ENCODE data around the gene STAT2. TPM values are rescaled to one million over a fixed set of nuclear protein-coding genes. Genes with fewer than 3 reads are reported as not detected.

Gene STAT2
- polyA plus RNA-seq, 6 donors from 2014 or later = 119 to 150 (median 131) TPM

GRCh38 chr12:56307221-56307965 is 52.5 kb downstream of the STAT2 start:
- Mint-ChIP-seq H3K4me3 (no peak overlapping the region), H3K9me3 (no peaks in the 10 kb centered on the region), H3K36me3 (peaks cover 0 to 6% of the 10 kb centered on the region in 2 donors), H3K4me1 (peaks cover under 1 to 8% (median under 1%) of the 10 kb centered on the region in 3 donors), H3K27ac (peak overlapping the region in 1 of 6 donors; percentile 69), H3K27me3 (no peaks in the 10 kb centered on the region)
- DNase-seq (no peak), ATAC-seq (ENCODE audit: low read depth in 2 of 2) (no peak)

GRCh38 chr12:56304872-56305590 is 54.9 kb downstream of the STAT2 start:
- Mint-ChIP-seq H3K27ac (peak overlapping the region in 3 of 6 donors; percentile 68 to 94 (median 74)), H3K4me3 (no peak overlapping the region)

GRCh38 chr12:56304276-56304675 is 55.6 kb downstream of the STAT2 start:
- Mint-ChIP-seq H3K27ac (no peak overlapping the region), H3K9me3 (no peaks in the 10 kb centered on the region), H3K36me3 (no peaks in the 10 kb centered on the region), H3K4me3 (no peak overlapping the region), H3K27me3 (no peaks in the 10 kb centered on the region), H3K4me1 (peaks cover 19 to 35% (median 28%) of the 10 kb centered on the region in 3 donors)
- ATAC-seq (ENCODE audit: low read depth in 2 of 2) (no peak), DNase-seq (no peak)

More at GRCh38 chr12:56304872-56305590, 54.9 kb downstream of the STAT2 start:
- Mint-ChIP-seq H3K27me3 (no peaks in the 10 kb centered on the region), H3K4me1 (peaks cover 13 to 29% (median 20%) of the 10 kb centered on the region in 3 donors), H3K9me3 (no peaks in the 10 kb centered on the region), H3K36me3 (peaks cover 0 to 4% of the 10 kb centered on the region in 2 donors)
- DNase-seq (no peak), ATAC-seq (ENCODE audit: low read depth in 2 of 2) (no peak)

- Mint-ChIP-seq H3K4me1 (peaks cover 42 to 69% (median 60%) of the 10 kb centered on the region in 3 donors), H3K36me3 (no peaks in the 10 kb centered on the region), H3K27me3 (no peaks in the 10 kb centered on the region), H3K4me3 (peak overlapping the region; percentile 95 to 99 (median 97)), H3K27ac (peak overlapping the region; percentile 93 to 99 (median 97)), H3K9me3 (no peaks in the 10 kb centered on the region)
- ATAC-seq (ENCODE audit: low read depth in 2 of 2) = no peak
- no peak for DNase-seq
Observed at GRCh38 chr12:56300644-56301464, 59.1 kb downstream of the STAT2 start.

GRCh38 chr12:56299853-56300643 is 59.9 kb downstream of the STAT2 start, which contains the start of gene CS:
CS (minus strand) TSS chr12:56300330; CDS start chr12:56300201, 129 bp downstream.
- DNase-seq (peak; percentile 99), ATAC-seq (ENCODE audit: low read depth in 2 of 2) (peak; percentile 91 to 93)
- no peaks in the 10 kb centered on the region for H3K9me3 Mint-ChIP-seq
- H3K27ac Mint-ChIP-seq = peak within 1 kb of the TSS; percentile 93 to 99 (median 98)
- H3K4me1 Mint-ChIP-seq = peaks cover 42 to 69% (median 60%) of the 10 kb centered on the region in 3 donors
- no peaks in the 10 kb centered on the region for H3K27me3 Mint-ChIP-seq
- no peaks in the 10 kb centered on the region for H3K36me3 Mint-ChIP-seq
- peak within 1 kb of the TSS; percentile 95 to 99 (median 97) for H3K4me3 Mint-ChIP-seq

- Mint-ChIP-seq H3K4me3 (peak overlapping the region; percentile 95 to 99 (median 97)), H3K9me3 (no peaks in the 10 kb centered on the region), H3K4me1 (peaks cover 42 to 71% (median 60%) of the 10 kb centered on the region in 3 donors), H3K27me3 (no peaks in the 10 kb centered on the region), H3K36me3 (no peaks in the 10 kb centered on the region), H3K27ac (peak overlapping the region; percentile 92 to 99 (median 97))
- DNase-seq = no peak
- no peak for ATAC-seq (ENCODE audit: low read depth in 2 of 2)
Observed at GRCh38 chr12:56299308-56299852, 60.5 kb downstream of the STAT2 start.

GRCh38 chr12:56298828-56299227 is 61.1 kb downstream of the STAT2 start:
- no peaks in the 10 kb centered on the region for H3K27me3 Mint-ChIP-seq
- H3K4me3 Mint-ChIP-seq = peak overlapping the region; percentile 95 to 99 (median 97)
- no peak for DNase-seq
- H3K4me1 Mint-ChIP-seq = peaks cover 46 to 74% (median 60%) of the 10 kb centered on the region in 3 donors
- H3K9me3 Mint-ChIP-seq = no peaks in the 10 kb centered on the region
- no peaks in the 10 kb centered on the region for H3K36me3 Mint-ChIP-seq
- H3K27ac Mint-ChIP-seq = peak overlapping the region in 4 of 6 donors; percentile 92 to 98 (median 94)
- ATAC-seq (ENCODE audit: low read depth in 2 of 2) = no peak

GRCh38 chr12:56297400-56297799 is 62.5 kb downstream of the STAT2 start:
- H3K4me1 Mint-ChIP-seq = peaks cover 50 to 73% (median 60%) of the 10 kb centered on the region in 3 donors
- peak overlapping the region in 5 of 8 donors; percentile 25 to 65 (median 55) for H3K4me3 Mint-ChIP-seq
- no peaks in the 10 kb centered on the region for H3K9me3 Mint-ChIP-seq
- no peaks in the 10 kb centered on the region for H3K27me3 Mint-ChIP-seq
- H3K36me3 Mint-ChIP-seq = no peaks in the 10 kb centered on the region
- no peak for ATAC-seq (ENCODE audit: low read depth in 2 of 2)
- H3K27ac Mint-ChIP-seq = peak overlapping the region in 4 of 6 donors; percentile 23 to 80 (median 54)
- no peak for DNase-seq

- DNase-seq = no peak
- H3K9me3 Mint-ChIP-seq = no peaks in the 10 kb centered on the region
- ATAC-seq (ENCODE audit: low read depth in 2 of 2) = no peak
- peak overlapping the region in 4 of 8 donors; percentile 2 to 78 (median 32) for H3K4me3 Mint-ChIP-seq
- H3K36me3 Mint-ChIP-seq = no peaks in the 10 kb centered on the region
- H3K27me3 Mint-ChIP-seq = no peaks in the 10 kb centered on the region
- H3K4me1 Mint-ChIP-seq = peaks cover 50 to 68% (median 55%) of the 10 kb centered on the region in 3 donors
- H3K27ac Mint-ChIP-seq = peak overlapping the region; percentile 23 to 85 (median 63)
Observed at GRCh38 chr12:56296295-56296694, 63.6 kb downstream of the STAT2 start.

GRCh38 chr12:56293795-56294194 is 66.1 kb downstream of the STAT2 start:
- Mint-ChIP-seq H3K27me3 (no peaks in the 10 kb centered on the region), H3K4me1 (peaks cover 33 to 50% (median 35%) of the 10 kb centered on the region in 3 donors), H3K9me3 (no peaks in the 10 kb centered on the region), H3K27ac (no peak overlapping the region), H3K4me3 (peak overlapping the region in 1 of 8 donors; percentile 25), H3K36me3 (no peaks in the 10 kb centered on the region)
- no peak for DNase-seq
- no peak for ATAC-seq (ENCODE audit: low read depth in 2 of 2)

Data from naive B cell (primary cell).